GM12878 (cell line): ENCODE data around the gene OSBPL5. TPM values are rescaled to one million over a fixed set of nuclear protein-coding genes. Genes with fewer than 3 reads are reported as not detected.

Source experiments
- ATAC-seq: fragments of 200-7000 bp; cut with Tn5 transposase; 3 replicates; pipeline ENCODE4 v1.9.1; 2020; ENCODE audit warnings: mild to moderate bottlenecking, moderate library complexity
- BruUV-seq: library from RNA; stranded (reverse); fragments of 400-500 nt; replicated peaks from 2 replicates; lab custom pipeline; 2021; lab: Mats Ljungman, UMichigan
- CTCF ChIA-PET: fragments of 300-600 bp; sonication (Branson Sonifier 250); formaldehyde crosslinking; extraction: SDS; loops from one replicate; lab custom pipeline; 2021; ENCODE audit warnings: inconsistent platforms; lab: Yijun Ruan, JAX
- POLR2A ChIA-PET: fragments of 350-600 bp; formaldehyde crosslinking; extraction: SDS; loops from one replicate; lab custom pipeline; 2021; ENCODE audit warnings: inconsistent platforms; lab: Charles Lee
- RAD21 ChIA-PET: fragments of 300-600 bp; sonication (Branson Sonifier 250); formaldehyde crosslinking; loops from one replicate; lab custom pipeline; 2023; ENCODE audit warnings: antibody characterized with exemption; ENCODE audit not compliant: unreplicated experiment; lab: Charles Lee
- SMC1A ChIA-PET: fragments of 300-600 bp; sonication (Branson Sonifier 250); formaldehyde crosslinking; loops from one replicate; lab custom pipeline; 2023; ENCODE audit not compliant: unreplicated experiment, uncharacterized antibody; lab: Charles Lee
- DNase-seq: peaks from one replicate; pipeline ENCODE4 v3.0.0-alpha.2; 2011; ENCODE audit warnings: low read depth, low spot score
- FAIRE-seq: peaks from 3 replicates; lab custom pipeline; 2011; peaks lifted over from hg19 to GRCh38; lab: Jason Lieb, UNC
- H2AFZ ChIP-seq: 2 replicates; pipeline ENCODE4 v1.6.0; 2011; ENCODE audit warnings: low read depth, low read length, control low read depth; ENCODE audit not compliant: control insufficient read depth
- H3K27ac ChIP-seq: 2 replicates; pipeline ENCODE4 v1.5.1; 2011; ENCODE audit warnings: control low read depth; ENCODE audit not compliant: control insufficient read depth, insufficient read depth
- H3K27me3 ChIP-seq, 2 experiments: replicated peaks in 1 of 2; 2 replicates each; pipeline versions ENCODE4 v1.6.0 to v1.6.1; 2011; ENCODE audit warnings: low read length in 1 of 2; ENCODE audit not compliant: control insufficient read depth in 2 of 2, insufficient read depth in 2 of 2
- H3K36me3 ChIP-seq, 2 experiments: 2 replicates each; pipeline ENCODE4 v1.5.1; 2011; ENCODE audit warnings: low read length in 1 of 2; ENCODE audit not compliant: control insufficient read depth in 2 of 2, insufficient read depth in 2 of 2
- H3K4me1 ChIP-seq: 2 replicates; pipeline ENCODE4 v1.6.1; 2011; ENCODE audit warnings: mild to moderate bottlenecking, low read length, moderate library complexity, mixed read lengths; ENCODE audit not compliant: control insufficient read depth, insufficient read depth
- H3K4me2 ChIP-seq: 2 replicates; pipeline ENCODE4 v1.6.0; 2011; ENCODE audit warnings: control low read depth; ENCODE audit not compliant: control insufficient read depth, insufficient read depth
- H3K4me3 ChIP-seq: fragments of 200-600 bp; sonication (generic); 2 replicates; pipeline ENCODE4 v1.5.1; 2016
- H3K79me2 ChIP-seq: 2 replicates; pipeline ENCODE4 v1.6.0; 2011; ENCODE audit warnings: low read length; ENCODE audit not compliant: control insufficient read depth, insufficient read depth
- H3K9ac ChIP-seq: 2 replicates; pipeline ENCODE4 v1.8.0; 2011; ENCODE audit warnings: low read length, control low read depth, mixed read lengths; ENCODE audit not compliant: control insufficient read depth, insufficient read depth
- H3K9me3 ChIP-seq: replicated peaks from 3 replicates; pipeline ENCODE4 v1.5.1; 2011; ENCODE audit warnings: mild to moderate bottlenecking, low read length; ENCODE audit not compliant: control insufficient read depth, insufficient read depth
- H4K20me1 ChIP-seq: 2 replicates; pipeline ENCODE4 v1.6.0; 2011; ENCODE audit not compliant: control insufficient read depth, insufficient read depth
- BHLHE40 ChIP-seq, 2 experiments: fragments of 450-650 bp in 1 of 2; IDR thresholded peaks; 2 replicates each; pipeline ENCODE4 v1.6.1; 2011 to 2017; ENCODE audit warnings: low read depth in 2 of 2, borderline replicate concordance in 1 of 2, improper control_type of control experiment in 1 of 2, low read length in 1 of 2, mild to moderate bottlenecking in 1 of 2
- CHD2 ChIP-seq: IDR thresholded peaks from 2 replicates; pipeline ENCODE4 v1.6.1; 2011; ENCODE audit warnings: low read depth, low read length, improper control_type of control experiment, borderline replicate concordance
- HDAC2 ChIP-seq: fragments of 200-600 bp; sonication (generic); IDR thresholded peaks from 2 replicates; pipeline ENCODE4 v1.6.1; 2017
- NFXL1 ChIP-seq: fragments of 450-650 bp; IDR thresholded peaks from 2 replicates; pipeline ENCODE4 v1.6.1; 2017; ENCODE audit warnings: antibody characterized with exemption, mild to moderate bottlenecking, borderline replicate concordance
- NR2F1 ChIP-seq: fragments of 450-650 bp; conservative IDR thresholded peaks from 2 replicates; pipeline ENCODE4 v1.6.1; 2017; ENCODE audit warnings: mild to moderate bottlenecking
- RBBP5 ChIP-seq: fragments of 200-600 bp; sonication (generic); conservative IDR thresholded peaks from 2 replicates; pipeline ENCODE4 v1.6.1; 2016
- RCOR1 ChIP-seq: conservative IDR thresholded peaks from 2 replicates; pipeline ENCODE4 v1.6.1; 2012; ENCODE audit warnings: low read depth, low read length, improper control_type of control experiment
- SMAD5 ChIP-seq: IDR thresholded peaks from 2 replicates; pipeline ENCODE4 v1.6.1; 2016; ENCODE audit warnings: antibody characterized with exemption, low read depth
- ZNF274 ChIP-seq: IDR thresholded peaks from one replicate; pipeline ENCODE4 v1.8.0; 2011; ENCODE audit not compliant: insufficient read length, insufficient read depth
- WGBS: methylation state at CpG from one replicate; pipeline ENCODE4 v1.1.6; 2016; ENCODE audit warnings: low lambda C conversion rate; ENCODE audit not compliant: insufficient replicate concordance, insufficient coverage; ENCODE audit errors: missing lambda C conversion rate; 5-methylcytosine and 5-hydroxymethylcytosine counted together
- in situ Hi-C: fragments of 300-500 bp; cut with MboI; formaldehyde crosslinking; loops from 9 replicates; pipeline ENCODE4 v1.14.3; 2018; ENCODE audit warnings: mixed read lengths
- intact Hi-C: fragments of 100-400 bp; cut with micrococcal nuclease; formaldehyde crosslinking; loops from one replicate; pipeline ENCODE4 v1.14.2; 2022; ENCODE audit not compliant: unreplicated experiment
- polyA plus RNA-seq, 11 experiments: library from polyadenylated mRNA; depleted of rRNA in 4 of 11; unstranded in 6 of 11; stranded (reverse) in 5 of 11; fragments of >200 nt; fragmentation: Nextera tagmentation in 4 of 11; fragmentation: Illumina TruSeq in 1 of 11; extraction: Ambion mirVana in 4 of 11; extraction: Trizol in 1 of 11; gene quantifications; 1 replicate in 1 of 11; 2 replicates in 10 of 11; pipeline versions ENCODE4 v1.2.1 to v1.2.3, GENCODE V29; 2011 to 2016; ENCODE audit warnings: inconsistent platforms in 2 of 11, missing spikeins in 2 of 11, low read depth in 1 of 11
- total RNA-seq, 4 experiments: library from RNA; depleted of rRNA in 3 of 4; stranded (reverse); fragments of >200 nt in 3 of 4; fragmentation: Illumina TruSeq in 1 of 4; extraction: Trizol in 1 of 4; gene quantifications; 2 replicates each; pipeline versions ENCODE4 v1.2.1 to v1.2.3, GENCODE V29; 2013 to 2021
- TF ChIP-seq, protein P1 (sequence below): IDR thresholded peaks from 2 replicates; pipeline ENCODE4 v1.6.1; 2012; ENCODE audit warnings: low read depth, low read length, improper control_type of control experiment

Gene OSBPL5
- total and polyA plus RNA-seq, 10 of the 15 experiments (the other 5 are each of a cell fraction or from before 2014, with no cell fraction given) = not detected

DNA sequence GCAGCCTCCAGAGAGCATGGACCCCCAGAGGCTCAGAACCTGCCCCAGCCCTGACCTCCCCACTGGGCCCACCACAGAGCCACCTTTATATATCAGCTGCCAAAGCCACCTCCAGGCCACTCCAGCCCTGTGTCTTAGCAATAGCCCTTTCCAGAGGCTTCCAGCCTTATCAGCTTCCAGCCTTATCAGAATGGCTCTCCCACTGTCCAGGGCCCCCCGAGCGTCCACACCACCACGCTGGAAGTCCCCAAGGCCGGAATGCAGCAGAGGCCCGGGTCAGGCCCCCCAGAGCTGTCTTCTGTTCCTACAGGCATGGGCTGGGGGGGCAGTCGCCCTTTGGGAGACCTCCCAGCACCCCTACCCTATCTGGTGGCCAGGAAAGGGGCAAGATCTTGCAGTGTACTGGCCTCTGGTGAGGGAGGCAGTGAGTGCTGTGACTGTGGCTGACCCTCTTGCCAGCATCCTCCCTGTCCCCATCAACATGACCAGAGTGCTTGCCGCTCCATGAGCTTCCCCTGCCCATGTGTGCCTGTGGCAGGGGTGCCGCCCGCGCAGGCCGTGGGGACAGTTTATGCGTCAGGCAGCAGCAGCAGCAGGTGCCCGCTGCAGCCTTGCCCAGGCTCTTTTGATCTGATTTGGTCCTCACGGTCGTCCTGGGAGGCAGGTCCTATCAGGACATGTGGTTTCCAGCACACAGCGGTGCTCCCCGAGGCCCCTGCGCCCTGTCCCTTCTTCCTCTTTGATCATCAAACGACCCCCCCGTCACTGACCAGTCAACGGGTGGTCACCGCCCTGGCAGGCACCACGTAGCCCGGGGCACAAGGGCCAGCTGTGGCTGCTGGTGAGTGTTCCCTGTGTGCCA lies 15.9 kb downstream of the OSBPL5 start:
- no peak for ATAC-seq

More for the DNA sequence above, 15.9 kb downstream of the OSBPL5 start:
- Histone ChIP-seq H3K4me3 (no peak overlapping the region), H3K27ac (no peak overlapping the region), H3K79me2 (no peaks in the 10 kb centered on the region), H3K9me3 (no peaks in the 10 kb centered on the region), H3K27me3 (no peaks in the 10 kb centered on the region), H4K20me1 (no peaks in the 10 kb centered on the region), H3K4me2 (no peak overlapping the region), H2AFZ (no peak overlapping the region), H3K9ac (no peak overlapping the region), H3K36me3 (no peaks in the 10 kb centered on the region), H3K4me1 (no peaks in the 10 kb centered on the region)
- intact Hi-C loops (no loop called here), in situ Hi-C loops (no loop called here)
- whole genome bisulfite sequencing = 30% methylated on average over 24 of the region's 24 CpGs
- BruUV-seq = no TSS peak
- TF ChIP-seq CHD2 (no peak), NR2F1 (no peak), NFXL1 (no peak), HDAC2 (no peak), ZNF274 (no peak), RCOR1 (no peak), RBBP5 (no peak), SMAD5 (no peak), BHLHE40 (IDR thresholded peaks at IDR 0.05; ENCODE audit: borderline replicate concordance in 1 of 2, low read depth in 2 of 2, low read length in 1 of 2) (no peak)
- TF ChIP-seq, protein P1, sequence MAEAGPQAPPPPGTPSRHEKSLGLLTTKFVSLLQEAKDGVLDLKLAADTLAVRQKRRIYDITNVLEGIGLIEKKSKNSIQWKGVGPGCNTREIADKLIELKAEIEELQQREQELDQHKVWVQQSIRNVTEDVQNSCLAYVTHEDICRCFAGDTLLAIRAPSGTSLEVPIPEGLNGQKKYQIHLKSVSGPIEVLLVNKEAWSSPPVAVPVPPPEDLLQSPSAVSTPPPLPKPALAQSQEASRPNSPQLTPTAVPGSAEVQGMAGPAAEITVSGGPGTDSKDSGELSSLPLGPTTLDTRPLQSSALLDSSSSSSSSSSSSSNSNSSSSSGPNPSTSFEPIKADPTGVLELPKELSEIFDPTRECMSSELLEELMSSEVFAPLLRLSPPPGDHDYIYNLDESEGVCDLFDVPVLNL = no peak
- no peak for FAIRE-seq
- DNase-seq = no peak
- ChIA-PET CTCF (interaction anchor here (0.6 kb wide), 1 partner anchor 37 kb away, joined by 3 read pairs; no protein-coding TSS in a partner anchor), POLR2A (no interaction called here), RAD21 (no interaction called here), SMC1A (no interaction called here)
